Measurements from ENCODE around the gene SPATA3.
A peak's percentile ranks its signal among the peaks of the same experiment; 100 is the strongest.

The SPATA3 gene

DNA sequence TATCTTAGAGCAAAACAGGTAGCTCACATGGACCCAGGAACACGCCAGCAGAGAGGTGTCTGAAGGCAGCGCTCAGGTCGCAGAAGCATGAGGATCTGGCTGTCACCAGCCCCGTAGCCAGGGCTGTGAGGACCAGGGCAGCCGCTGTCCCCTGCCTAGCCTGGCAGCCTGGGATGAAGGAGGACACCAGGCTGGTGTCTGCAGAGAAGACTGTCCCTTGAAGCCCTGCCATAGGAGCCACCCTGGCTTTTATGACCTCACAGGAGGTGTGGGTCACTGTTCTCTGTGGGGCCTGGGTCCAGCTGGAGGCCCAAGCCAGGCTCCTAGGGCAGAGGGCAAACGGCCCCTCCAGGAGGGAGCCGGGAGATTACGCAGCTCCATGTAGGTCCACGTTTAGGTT is at the start of gene SPATA3:
Gene SPATA3, plus strand, starts transcription at position 301 of the 400 bp plus-strand sequence. CDS start 113 bp downstream, outside the sequence.
- DNase-seq (ENCODE audit: low read depth, low spot score): no peak

- DNase-seq (ENCODE audit: low read depth, low spot score): no peak
Observed at GRCh38 chr2:230946429-230947234, 49.3 kb upstream of the SPATA3 start.

GRCh38 chr2:230947235-230947576 is 48.7 kb upstream of the SPATA3 start:
- no peak for DNase-seq (ENCODE audit: low read depth, low spot score)

DNA sequence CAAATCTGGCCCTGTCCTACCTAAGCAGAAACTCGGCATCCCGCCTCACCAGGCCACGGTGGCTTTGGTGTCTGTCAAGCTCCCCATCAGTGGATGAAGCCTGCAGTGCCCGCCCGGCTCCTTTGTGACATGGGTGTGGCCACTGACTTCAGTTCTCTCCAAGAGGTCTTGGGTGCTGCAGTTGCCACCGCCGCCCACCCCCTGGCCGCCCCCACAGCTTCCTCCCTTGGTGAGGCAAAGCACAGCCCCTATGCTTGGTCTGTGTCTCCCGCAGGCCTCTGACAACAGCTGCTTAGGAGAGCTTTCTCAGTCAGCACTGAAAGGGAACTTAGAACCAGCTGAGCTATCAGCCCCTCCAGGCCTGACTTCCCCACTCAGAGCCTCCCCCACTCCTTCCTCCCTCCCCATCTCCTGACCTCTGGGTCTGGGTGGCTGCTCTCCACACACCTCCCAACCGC is 48.0 kb upstream of the SPATA3 start:
- no peak for DNase-seq (ENCODE audit: low read depth, low spot score)

DNA sequence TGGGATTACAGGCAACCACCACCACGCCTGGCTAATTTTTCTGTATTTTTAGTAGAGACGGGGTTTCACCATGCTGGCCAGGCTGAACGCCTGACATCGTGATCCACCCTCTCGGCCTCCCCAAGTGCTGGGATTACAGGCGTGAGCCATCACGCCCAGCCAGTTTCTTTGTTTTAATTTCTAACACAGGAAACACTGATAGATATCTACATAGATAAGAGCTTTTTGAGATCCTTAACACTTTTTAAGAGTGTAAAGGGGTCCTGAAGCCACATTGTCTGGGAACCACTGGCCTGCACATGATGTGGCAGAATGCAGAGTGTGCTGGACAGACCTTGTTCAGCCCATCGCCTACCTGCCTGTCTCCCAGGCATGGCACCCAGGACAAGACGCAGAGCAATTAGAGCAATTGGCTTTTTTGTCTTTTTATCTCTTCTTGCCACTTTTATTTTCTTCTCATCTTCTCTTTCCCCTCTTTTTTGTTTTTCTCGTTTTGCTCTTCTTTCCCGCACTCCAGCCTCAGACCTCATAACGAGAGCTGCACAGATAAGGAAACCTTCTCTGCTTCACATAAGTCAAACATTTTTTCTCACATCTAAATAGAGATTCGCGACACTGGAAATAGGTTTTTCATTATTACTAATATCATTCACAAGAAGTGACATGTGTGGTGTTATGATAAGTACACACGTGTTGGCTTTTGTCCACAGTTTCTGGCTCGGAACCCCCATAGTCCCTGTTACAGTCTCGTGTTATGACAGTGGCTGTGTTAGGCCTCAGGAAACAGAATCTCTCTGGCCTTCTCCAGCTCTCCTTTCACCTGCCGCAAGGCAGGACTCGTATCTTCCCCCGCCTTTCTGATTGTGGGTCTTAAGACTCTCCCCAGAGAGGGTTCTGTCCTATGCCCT is 45.7 kb upstream of the SPATA3 start:
- DNase-seq (ENCODE audit: low read depth, low spot score): no peak

DNA sequence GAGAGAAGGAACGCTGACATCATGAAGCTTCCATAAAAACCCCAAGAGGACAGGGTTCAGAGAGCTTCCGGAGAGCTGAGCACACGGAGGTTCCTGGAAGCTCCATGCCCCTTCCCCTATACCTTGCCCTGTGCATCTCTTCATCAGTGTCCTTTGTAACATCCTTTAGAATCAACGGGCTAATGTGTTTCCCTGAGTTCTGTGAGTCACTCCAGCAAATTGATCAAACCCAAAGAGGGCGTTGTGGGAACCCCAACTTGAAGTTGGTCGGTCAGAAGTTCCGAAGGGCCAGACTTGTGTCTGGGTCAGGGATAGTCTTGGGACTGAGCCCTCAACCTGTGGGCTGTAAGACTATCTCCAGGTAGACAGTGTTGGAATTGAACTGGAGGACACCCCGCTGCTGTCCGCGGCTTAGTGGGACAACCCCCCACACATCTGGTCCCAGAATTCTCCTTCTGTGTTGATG is 45.0 kb upstream of the SPATA3 start:
- DNase-seq (ENCODE audit: low read depth, low spot score): no peak

- DNase-seq (ENCODE audit: low read depth, low spot score): no peak
Observed at GRCh38 chr2:230951396-230951795, 44.5 kb upstream of the SPATA3 start.

GRCh38 chr2:230952226-230952956 is 43.5 kb upstream of the SPATA3 start:
- DNase-seq (ENCODE audit: low read depth, low spot score): no peak

DNA sequence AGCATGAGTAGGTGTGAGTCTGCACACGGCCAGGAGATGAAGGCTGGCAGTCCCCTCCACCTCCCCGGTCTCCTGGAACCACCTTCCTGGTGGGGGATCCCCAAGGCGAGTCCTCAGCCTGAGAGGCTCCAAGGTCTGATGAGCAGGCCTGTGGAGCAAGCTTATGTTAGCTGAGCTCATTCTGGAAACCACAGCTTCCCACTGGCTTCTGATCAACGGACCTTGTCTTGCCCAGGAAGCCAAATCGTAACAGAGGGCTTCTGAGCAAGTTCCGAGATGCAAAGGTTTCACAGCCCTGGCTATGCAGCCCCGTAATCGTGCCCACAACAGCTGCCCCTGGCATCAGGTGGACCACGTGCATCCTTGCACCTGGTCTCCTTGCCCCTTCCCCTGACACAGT is 42.1 kb upstream of the SPATA3 start:
- DNase-seq (ENCODE audit: low read depth, low spot score): no peak

- DNase-seq (ENCODE audit: low read depth, low spot score): no peak
Observed at GRCh38 chr2:230954746-230955145, 41.2 kb upstream of the SPATA3 start.

- no peak for DNase-seq (ENCODE audit: low read depth, low spot score)
Observed at GRCh38 chr2:230955163-230955737, 40.7 kb upstream of the SPATA3 start.

DNA sequence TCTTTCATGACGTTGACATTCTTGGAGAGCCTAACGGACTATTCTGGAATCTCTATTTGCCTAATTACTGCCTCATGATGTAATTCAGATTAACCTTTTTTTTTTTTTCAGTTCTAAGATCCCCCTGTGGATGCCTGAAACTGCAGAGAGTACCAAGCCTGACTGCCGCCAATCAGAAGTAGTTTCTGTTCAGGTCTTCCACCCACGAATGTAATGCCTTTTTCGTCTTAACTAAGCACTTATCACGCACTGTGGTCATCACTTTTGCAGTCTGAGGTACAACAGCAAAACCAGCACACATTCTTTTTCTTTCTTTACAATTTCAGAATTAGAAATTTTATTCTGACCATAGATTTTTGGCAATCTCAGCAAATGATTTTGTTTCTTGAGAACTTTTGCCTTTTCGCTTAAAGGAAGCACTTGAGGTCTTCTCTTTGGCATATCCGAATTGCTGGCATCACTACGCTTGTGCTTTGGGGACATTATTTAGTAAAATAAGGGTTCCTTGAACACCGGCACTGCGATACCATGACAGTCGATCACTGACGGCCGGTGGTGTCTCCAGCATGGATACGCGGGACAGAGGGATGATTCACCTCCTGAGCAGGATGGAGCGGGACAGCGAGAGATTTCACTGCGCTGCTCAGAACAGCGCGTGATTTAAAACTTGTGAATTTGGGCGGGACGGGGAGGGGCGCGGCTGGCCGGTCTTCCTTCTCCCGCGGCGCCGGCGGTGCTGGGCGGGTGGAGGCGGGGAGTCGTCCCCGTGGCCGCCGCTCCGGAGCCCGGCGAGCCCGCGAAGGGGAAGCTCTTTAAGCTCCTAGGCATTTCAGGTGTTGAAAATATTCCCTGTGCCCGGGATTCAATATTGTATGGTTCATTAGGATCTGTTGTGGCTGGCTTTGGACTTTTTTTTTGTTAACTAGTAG is 38.8 kb upstream of the SPATA3 start:
- peak; percentile 77 for DNase-seq (ENCODE audit: low read depth, low spot score)

DNA sequence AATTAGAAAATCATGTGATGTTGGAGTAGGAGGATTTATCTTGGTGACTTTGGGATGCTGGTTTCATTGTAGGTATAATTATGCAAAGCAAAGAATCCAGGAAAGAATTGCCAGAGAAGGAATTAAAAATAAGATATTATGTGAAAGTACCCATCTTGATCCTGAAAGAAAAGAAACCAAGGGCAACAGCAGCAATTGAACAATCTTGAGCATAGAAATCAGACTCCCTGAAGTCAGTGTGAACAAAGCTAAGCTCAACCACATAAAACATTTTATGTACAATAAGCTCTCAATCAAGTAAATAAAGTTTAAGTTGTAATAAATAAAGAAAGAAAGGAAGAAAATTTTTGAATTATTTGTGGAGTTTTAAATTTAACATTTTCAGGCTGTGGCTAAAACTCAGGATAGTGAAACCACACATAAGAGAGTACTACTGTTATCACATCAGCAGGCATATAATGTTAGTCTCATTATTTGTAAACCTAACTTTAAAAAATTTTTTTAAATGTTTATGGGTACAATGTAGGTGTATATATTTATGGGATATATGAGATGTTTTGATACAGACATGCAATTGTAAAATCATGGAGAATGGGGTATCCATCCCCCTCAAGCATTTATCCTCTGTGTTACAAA is 38.0 kb upstream of the SPATA3 start:
- DNase-seq (ENCODE audit: low read depth, low spot score): no peak

- DNase-seq (ENCODE audit: low read depth, low spot score): no peak
Observed at GRCh38 chr2:230958820-230959756, 36.8 kb upstream of the SPATA3 start.

- no peak for DNase-seq (ENCODE audit: low read depth, low spot score)
Observed at GRCh38 chr2:230960026-230960425, 35.9 kb upstream of the SPATA3 start.

- peak; percentile 87 for DNase-seq (ENCODE audit: low read depth, low spot score)
Observed at GRCh38 chr2:230961091-230961491, 34.8 kb upstream of the SPATA3 start.

DNA sequence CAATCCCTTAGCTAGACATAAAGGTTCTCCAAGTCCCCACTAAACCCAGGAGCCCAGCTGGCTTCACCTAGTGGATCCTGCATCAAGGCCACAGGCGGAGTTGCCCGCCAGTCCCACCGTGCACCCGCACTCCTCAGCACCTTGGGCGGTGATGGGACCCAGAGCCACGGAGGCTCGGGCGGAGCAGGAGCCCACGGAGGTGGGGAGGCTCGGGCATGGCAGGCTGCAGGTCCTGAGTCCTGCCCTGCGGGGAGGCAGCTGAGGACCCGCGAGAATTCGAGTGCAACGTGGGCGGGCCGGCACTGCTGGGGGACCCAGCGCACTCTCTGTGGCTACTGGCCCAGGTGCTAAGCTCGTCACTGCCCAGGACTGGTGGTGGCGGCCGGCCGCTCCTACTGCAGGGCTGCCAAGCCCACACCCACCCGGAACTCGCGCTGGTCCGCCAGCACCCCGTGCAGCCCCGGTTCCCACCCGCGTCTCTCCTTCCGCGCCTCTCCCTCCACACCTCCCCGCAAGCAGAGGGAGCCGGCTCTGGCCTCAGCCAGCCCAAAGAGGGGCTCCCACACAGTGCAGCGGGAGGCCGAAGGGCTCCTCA is 31.7 kb upstream of the SPATA3 start:
- no peak for DNase-seq (ENCODE audit: low read depth, low spot score)

GRCh38 chr2:230967113-230967512 is 28.8 kb upstream of the SPATA3 start:
- DNase-seq (ENCODE audit: low read depth, low spot score): no peak

Measured in astrocyte of the hippocampus (primary cell).